ENCODE results near the gene IRS4. TPM values are rescaled to one million over a fixed set of nuclear protein-coding genes. Genes with fewer than 3 reads are reported as not detected.

IRS4 gene
- not detected in 2 replicates for total RNA-seq

GRCh38 chrX:108736509-108737479, at the start of gene IRS4:
Gene IRS4 (minus strand): TSS chrX:108736563.

